Astrocyte (in vitro differentiated cells and primary cell): ENCODE results near the gene METAP1. TPM values are rescaled to one million over a fixed set of nuclear protein-coding genes. Genes with fewer than 3 reads are reported as not detected.

ENCODE experiments used
- DNase-seq: peaks from one replicate; pipeline ENCODE4 v3.0.0-alpha.2; 2010; ENCODE audit warnings: low read depth
- FAIRE-seq: peaks from 2 replicates; lab custom pipeline; 2011; peaks lifted over from hg19 to GRCh38; lab: Jason Lieb, UNC
- H2AFZ ChIP-seq: 2 replicates; pipeline ENCODE4 v1.6.0; 2012; ENCODE audit warnings: low read depth, low read length, inconsistent platforms
- H3K27ac ChIP-seq: 2 replicates; pipeline ENCODE4 v1.5.1; 2011; ENCODE audit warnings: low read depth, low read length, inconsistent platforms
- H3K27me3 ChIP-seq: 2 replicates; pipeline ENCODE4 v1.6.0; 2011; ENCODE audit warnings: low read length, inconsistent platforms; ENCODE audit not compliant: insufficient read depth
- H3K36me3 ChIP-seq: 2 replicates; pipeline ENCODE4 v1.5.1; 2011; ENCODE audit warnings: low read length, inconsistent platforms; ENCODE audit not compliant: insufficient read depth
- H3K4me1 ChIP-seq: 2 replicates; pipeline ENCODE4 v1.5.1; 2011; ENCODE audit warnings: low read length, inconsistent platforms; ENCODE audit not compliant: insufficient read depth
- H3K4me2 ChIP-seq: 2 replicates; pipeline ENCODE4 v1.6.0; 2012; ENCODE audit warnings: low read length, inconsistent platforms
- H3K4me3 ChIP-seq: 2 replicates; pipeline ENCODE4 v1.5.1; 2011; ENCODE audit warnings: low read depth, mild to moderate bottlenecking, low read length, inconsistent platforms; ENCODE audit not compliant: insufficient read depth
- H3K79me2 ChIP-seq: 2 replicates; pipeline ENCODE4 v1.6.0; 2012; ENCODE audit warnings: mild to moderate bottlenecking, low read length, inconsistent platforms; ENCODE audit not compliant: insufficient read depth
- H3K9ac ChIP-seq: 2 replicates; pipeline ENCODE4 v1.6.0; 2012; ENCODE audit warnings: mild to moderate bottlenecking, low read length, inconsistent platforms
- H3K9me3 ChIP-seq: 2 replicates; pipeline ENCODE4 v1.5.1; 2012; ENCODE audit warnings: low read depth, mild to moderate bottlenecking, low read length, inconsistent platforms; ENCODE audit not compliant: insufficient read depth
- H4K20me1 ChIP-seq: 2 replicates; pipeline ENCODE4 v1.6.0; 2012; ENCODE audit warnings: low read length, inconsistent platforms; ENCODE audit not compliant: insufficient read depth
- H3K27ac Mint-ChIP-seq: one replicate; pipeline ENCODE4 v1.8.0; 2021; ENCODE audit warnings: mild to moderate bottlenecking, mixed read lengths; ENCODE audit not compliant: unreplicated experiment
- H3K27me3 Mint-ChIP-seq: one replicate; pipeline ENCODE4 v1.8.0; 2021; ENCODE audit warnings: low read depth, mixed read lengths; ENCODE audit not compliant: unreplicated experiment
- H3K36me3 Mint-ChIP-seq: one replicate; pipeline ENCODE4 v1.8.0; 2021; ENCODE audit warnings: low read depth, mixed read lengths; ENCODE audit not compliant: unreplicated experiment
- H3K4me1 Mint-ChIP-seq: one replicate; pipeline ENCODE4 v1.8.0; 2021; ENCODE audit warnings: low read depth, mixed read lengths; ENCODE audit not compliant: unreplicated experiment
- H3K4me3 Mint-ChIP-seq: one replicate; pipeline ENCODE4 v1.8.0; 2021; ENCODE audit warnings: mild to moderate bottlenecking, moderate library complexity, mixed read lengths; ENCODE audit not compliant: unreplicated experiment
- H3K9me3 Mint-ChIP-seq: one replicate; pipeline ENCODE4 v1.8.0; 2021; ENCODE audit warnings: mild to moderate bottlenecking, mixed read lengths; ENCODE audit not compliant: unreplicated experiment
- EZH2 ChIP-seq: IDR thresholded peaks from 2 replicates; pipeline ENCODE4 v1.6.1; 2012; ENCODE audit warnings: mild to moderate bottlenecking, low read length, inconsistent platforms; ENCODE audit not compliant: insufficient read depth
- total RNA-seq: library from RNA; stranded (reverse); gene quantifications from 2 replicates; pipeline ENCODE4 v1.2.1, GENCODE V29; 2021
- TF ChIP-seq, protein P1 (sequence below): IDR thresholded peaks from 2 replicates; pipeline ENCODE4 v1.5.1; 2011; ENCODE audit warnings: low read depth, mild to moderate bottlenecking, inconsistent platforms, low read length, moderate library complexity; ENCODE audit not compliant: insufficient read depth

The METAP1 gene
- total RNA-seq, 1 donor from 2014 or later = 60.9 TPM

DNA sequence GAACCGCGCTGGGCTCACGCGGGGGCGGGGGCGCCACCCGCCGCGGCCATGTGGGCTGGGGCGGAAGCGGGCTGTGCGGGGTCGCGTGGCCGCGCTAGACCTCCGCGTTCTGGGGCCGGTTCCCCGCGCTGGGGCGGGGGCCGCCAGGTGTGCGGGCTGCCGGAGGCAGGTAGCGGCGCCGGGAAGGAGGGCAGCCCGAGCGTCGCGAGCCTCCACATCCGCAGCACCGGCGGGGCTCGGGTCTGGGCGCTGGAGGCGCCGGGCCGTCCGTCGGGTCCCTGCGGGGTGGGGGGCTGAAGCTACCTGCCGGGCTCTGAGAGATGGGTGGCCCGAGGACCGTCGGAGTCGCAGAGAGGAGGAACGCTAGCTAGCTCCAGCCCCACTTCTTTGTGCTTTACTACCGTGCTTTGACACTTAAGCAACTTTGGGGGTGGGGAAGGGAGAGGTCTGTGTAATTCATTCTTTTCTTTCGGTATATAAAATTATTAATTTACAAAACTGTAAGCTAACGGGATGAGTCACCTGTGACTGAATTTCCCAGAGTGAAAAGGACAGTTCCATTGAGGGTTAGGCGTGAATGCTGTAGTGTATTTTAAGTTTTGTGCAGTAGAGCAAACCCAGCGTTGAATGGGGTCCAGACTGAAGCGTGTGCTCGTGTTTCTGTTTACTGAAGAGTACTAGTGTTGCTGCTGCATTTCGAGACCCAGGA lies 689 bp downstream of the METAP1 start:
- Mint-ChIP-seq H3K4me1 (peaks cover 14% of the 10 kb centered on the region), H3K4me3 (peak overlapping the region; percentile 96), H3K27ac (peak overlapping the region; percentile 21), H3K27me3 (no peaks in the 10 kb centered on the region), H3K9me3 (peaks cover 3% of the 10 kb centered on the region), H3K36me3 (peaks cover 2% of the 10 kb centered on the region)
- Histone ChIP-seq H3K79me2 (peaks cover 53% of the 10 kb centered on the region), H3K27ac (peak overlapping the region; percentile 77), H4K20me1 (peaks cover 39% of the 10 kb centered on the region), H3K36me3 (no peaks in the 10 kb centered on the region), H3K27me3 (no peaks in the 10 kb centered on the region), H2AFZ (peak overlapping the region; percentile 99), H3K4me2 (peak overlapping the region; percentile 98), H3K9me3 (no peaks in the 10 kb centered on the region), H3K4me1 (peaks cover 5% of the 10 kb centered on the region), H3K9ac (peak overlapping the region; percentile 88), H3K4me3 (peak overlapping the region; percentile 91)
- DNase-seq (peak; percentile 10), FAIRE-seq (no peak)
- TF ChIP-seq EZH2 = no peak
- TF ChIP-seq, protein P1, sequence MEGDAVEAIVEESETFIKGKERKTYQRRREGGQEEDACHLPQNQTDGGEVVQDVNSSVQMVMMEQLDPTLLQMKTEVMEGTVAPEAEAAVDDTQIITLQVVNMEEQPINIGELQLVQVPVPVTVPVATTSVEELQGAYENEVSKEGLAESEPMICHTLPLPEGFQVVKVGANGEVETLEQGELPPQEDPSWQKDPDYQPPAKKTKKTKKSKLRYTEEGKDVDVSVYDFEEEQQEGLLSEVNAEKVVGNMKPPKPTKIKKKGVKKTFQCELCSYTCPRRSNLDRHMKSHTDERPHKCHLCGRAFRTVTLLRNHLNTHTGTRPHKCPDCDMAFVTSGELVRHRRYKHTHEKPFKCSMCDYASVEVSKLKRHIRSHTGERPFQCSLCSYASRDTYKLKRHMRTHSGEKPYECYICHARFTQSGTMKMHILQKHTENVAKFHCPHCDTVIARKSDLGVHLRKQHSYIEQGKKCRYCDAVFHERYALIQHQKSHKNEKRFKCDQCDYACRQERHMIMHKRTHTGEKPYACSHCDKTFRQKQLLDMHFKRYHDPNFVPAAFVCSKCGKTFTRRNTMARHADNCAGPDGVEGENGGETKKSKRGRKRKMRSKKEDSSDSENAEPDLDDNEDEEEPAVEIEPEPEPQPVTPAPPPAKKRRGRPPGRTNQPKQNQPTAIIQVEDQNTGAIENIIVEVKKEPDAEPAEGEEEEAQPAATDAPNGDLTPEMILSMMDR = no peak

DNA sequence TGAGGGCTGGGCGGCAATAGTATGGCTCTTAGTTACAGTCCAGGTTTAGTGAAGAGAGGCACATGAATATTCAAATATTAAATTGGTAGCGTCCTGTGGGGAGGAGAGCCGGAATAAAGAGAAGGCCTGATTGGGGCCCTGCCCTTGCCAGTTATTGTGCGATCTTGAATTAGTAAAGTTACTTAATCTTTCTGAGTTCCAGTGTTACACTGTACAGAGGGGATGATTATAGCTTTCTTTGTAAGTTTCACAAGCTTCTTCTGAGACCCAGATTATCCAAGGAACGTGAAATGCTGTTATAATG lies 1.2 kb downstream of the METAP1 start:
- H3K36me3 ChIP-seq = no peaks in the 10 kb centered on the region
- H3K4me3 Mint-ChIP-seq = peak overlapping the region; percentile 96
- no peak for TF ChIP-seq EZH2
- TF ChIP-seq, protein P1 = no peak
- H3K27me3 ChIP-seq = no peaks in the 10 kb centered on the region
- peak overlapping the region; percentile 98 for H3K4me2 ChIP-seq
- peaks cover 58% of the 10 kb centered on the region for H3K79me2 ChIP-seq
- peaks cover 3% of the 10 kb centered on the region for H3K9me3 Mint-ChIP-seq
- peaks cover 2% of the 10 kb centered on the region for H3K36me3 Mint-ChIP-seq
- H4K20me1 ChIP-seq = peaks cover 41% of the 10 kb centered on the region
- peaks cover 5% of the 10 kb centered on the region for H3K4me1 ChIP-seq
- H3K9ac ChIP-seq = peak overlapping the region; percentile 88
- DNase-seq (no peak), FAIRE-seq (no peak)
- H3K27ac ChIP-seq = peak overlapping the region; percentile 77
- no peaks in the 10 kb centered on the region for H3K27me3 Mint-ChIP-seq
- peak overlapping the region; percentile 21 for H3K27ac Mint-ChIP-seq
- no peaks in the 10 kb centered on the region for H3K9me3 ChIP-seq
- H2AFZ ChIP-seq = peak overlapping the region; percentile 99
- peak overlapping the region; percentile 91 for H3K4me3 ChIP-seq
- peaks cover 14% of the 10 kb centered on the region for H3K4me1 Mint-ChIP-seq

DNA sequence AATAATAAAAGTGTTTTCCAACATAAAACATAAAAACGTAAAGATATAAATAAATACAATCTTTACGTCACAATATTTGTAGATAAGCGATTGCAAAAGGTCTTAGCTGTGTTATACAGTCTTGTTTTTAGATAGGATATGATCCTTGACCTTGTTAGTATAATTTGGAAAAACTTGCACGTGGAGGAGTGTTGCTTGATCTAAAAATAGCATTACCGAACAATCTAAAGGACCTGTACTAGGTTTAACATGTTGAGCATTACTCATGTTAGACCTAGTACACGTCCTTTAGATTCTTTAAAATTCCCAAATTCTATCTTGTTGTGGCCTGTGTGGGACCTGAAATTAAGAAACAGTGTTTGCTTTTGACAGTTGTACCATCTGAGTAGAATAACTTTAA lies 1.6 kb downstream of the METAP1 start:
- Histone ChIP-seq H3K79me2 (peaks cover 62% of the 10 kb centered on the region), H3K27me3 (no peaks in the 10 kb centered on the region), H4K20me1 (peaks cover 46% of the 10 kb centered on the region), H3K36me3 (no peaks in the 10 kb centered on the region), H3K9me3 (no peaks in the 10 kb centered on the region), H2AFZ (no peak overlapping the region), H3K4me1 (peaks cover 5% of the 10 kb centered on the region), H3K9ac (no peak overlapping the region), H3K27ac (no peak overlapping the region), H3K4me2 (peak overlapping the region; percentile 98), H3K4me3 (no peak overlapping the region)
- FAIRE-seq = no peak
- peaks cover 3% of the 10 kb centered on the region for H3K9me3 Mint-ChIP-seq
- H3K27ac Mint-ChIP-seq = no peak overlapping the region
- DNase-seq = no peak
- H3K4me1 Mint-ChIP-seq = peaks cover 14% of the 10 kb centered on the region
- H3K36me3 Mint-ChIP-seq = peaks cover 2% of the 10 kb centered on the region
- TF ChIP-seq, protein P1 = no peak
- TF ChIP-seq EZH2 = no peak
- peak overlapping the region; percentile 96 for H3K4me3 Mint-ChIP-seq
- H3K27me3 Mint-ChIP-seq = no peaks in the 10 kb centered on the region
